H9 (cell line): ENCODE results near the gene RIMBP2. TPM values are rescaled to one million over a fixed set of nuclear protein-coding genes. Genes with fewer than 3 reads are reported as not detected.

Experiments
- DNase-seq: peaks from one replicate; pipeline ENCODE4 v3.0.0-alpha.2; 2017
- H2AFZ ChIP-seq: one replicate; pipeline ENCODE4 v1.6.1; 2013; ENCODE audit warnings: mild to moderate bottlenecking, low read length, control low read depth, moderate library complexity
- H2AK5ac ChIP-seq: 2 replicates; pipeline ENCODE4 v1.6.1; 2013; ENCODE audit warnings: low read length, control low read depth, mixed read lengths; ENCODE audit not compliant: insufficient read length
- H2BK120ac ChIP-seq: one replicate; pipeline ENCODE4 v1.6.1; 2013; ENCODE audit warnings: low read depth, mild to moderate bottlenecking, low read length, control low read depth, inconsistent platforms; ENCODE audit not compliant: poor library complexity, severe bottlenecking
- H2BK12ac ChIP-seq: 2 replicates; pipeline ENCODE4 v1.6.1; 2013; ENCODE audit warnings: low read length, control low read depth, mixed read lengths, low read depth; ENCODE audit not compliant: insufficient read length
- H2BK15ac ChIP-seq: 2 replicates; pipeline ENCODE4 v1.6.1; 2013; ENCODE audit warnings: low read depth, low read length, control low read depth
- H2BK20ac ChIP-seq: one replicate; pipeline ENCODE4 v1.6.1; 2013; ENCODE audit warnings: low read depth, mild to moderate bottlenecking, low read length, control low read depth, inconsistent platforms; ENCODE audit not compliant: poor library complexity, severe bottlenecking
- H2BK5ac ChIP-seq: 2 replicates; pipeline ENCODE4 v1.6.1; 2013; ENCODE audit warnings: low read length, control low read depth, mixed read lengths; ENCODE audit not compliant: insufficient read length
- H3K14ac ChIP-seq: 2 replicates; pipeline ENCODE4 v1.6.1; 2013; ENCODE audit warnings: low read length, control low read depth; ENCODE audit not compliant: insufficient read depth
- H3K18ac ChIP-seq: 2 replicates; pipeline ENCODE4 v1.6.1; 2013; ENCODE audit warnings: low read depth, mild to moderate bottlenecking, mixed read lengths, low read length, control low read depth; ENCODE audit not compliant: insufficient read length
- H3K23ac ChIP-seq: 2 replicates; pipeline ENCODE4 v1.6.1; 2013; ENCODE audit warnings: low read length, control low read depth, mixed read lengths, low read depth; ENCODE audit not compliant: insufficient read length
- H3K23me2 ChIP-seq: 2 replicates; pipeline ENCODE4 v1.6.1; 2013; ENCODE audit warnings: low read depth, mild to moderate bottlenecking, mixed read lengths, low read length, control low read depth; ENCODE audit not compliant: insufficient read length, poor library complexity, severe bottlenecking
- H3K27ac ChIP-seq: 2 replicates; pipeline ENCODE4 v1.5.1; 2013; ENCODE audit warnings: low read length, control low read depth, mixed read lengths, low read depth; ENCODE audit not compliant: insufficient read length
- H3K27me3 ChIP-seq: 2 replicates; pipeline ENCODE4 v1.6.1; 2013; ENCODE audit warnings: low read length, control low read depth, inconsistent platforms; ENCODE audit not compliant: insufficient read depth
- H3K4ac ChIP-seq: 2 replicates; pipeline ENCODE4 v1.6.1; 2013; ENCODE audit warnings: low read depth, mild to moderate bottlenecking, control low read depth, inconsistent platforms, low read length, moderate library complexity
- H3K4me1 ChIP-seq: 2 replicates; pipeline ENCODE4 v1.6.1; 2013; ENCODE audit warnings: low read length, control low read depth, inconsistent platforms; ENCODE audit not compliant: insufficient read depth
- H3K4me2 ChIP-seq: 2 replicates; pipeline ENCODE4 v1.6.1; 2013; ENCODE audit warnings: low read length, control low read depth, mixed read lengths; ENCODE audit not compliant: insufficient read length, insufficient read depth
- H3K56ac ChIP-seq: 2 replicates; pipeline ENCODE4 v1.6.1; 2013; ENCODE audit warnings: low read depth, mild to moderate bottlenecking, mixed read lengths, low read length, control low read depth; ENCODE audit not compliant: insufficient read length
- H3K79me1 ChIP-seq: 2 replicates; pipeline ENCODE4 v1.6.1; 2013; ENCODE audit warnings: low read depth, mild to moderate bottlenecking, moderate library complexity, low read length, control low read depth, inconsistent platforms; ENCODE audit not compliant: insufficient read depth, poor library complexity, severe bottlenecking
- H3K79me2 ChIP-seq: 2 replicates; pipeline ENCODE4 v1.6.1; 2013; ENCODE audit warnings: low read length, control low read depth, inconsistent platforms; ENCODE audit not compliant: insufficient read depth
- H3K9ac ChIP-seq: 2 replicates; pipeline ENCODE4 v1.6.1; 2013; ENCODE audit warnings: low read length, control low read depth, mixed read lengths; ENCODE audit not compliant: insufficient read length; ENCODE audit errors: extremely low read depth
- H3K9me3 ChIP-seq: one replicate; pipeline ENCODE4 v1.6.1; 2013; ENCODE audit warnings: low read depth, low read length, inconsistent platforms; ENCODE audit not compliant: control insufficient read depth
- H3T11ph ChIP-seq: one replicate; pipeline ENCODE4 v1.6.1; 2013; ENCODE audit warnings: mild to moderate bottlenecking, low read length, control low read depth, inconsistent platforms
- H4K20me1 ChIP-seq: one replicate; pipeline ENCODE4 v1.6.1; 2013; ENCODE audit not compliant: control insufficient read depth, insufficient read length, insufficient read depth
- H4K5ac ChIP-seq: 2 replicates; pipeline ENCODE4 v1.6.1; 2013; ENCODE audit warnings: low read depth, mild to moderate bottlenecking, mixed read lengths, low read length, control low read depth; ENCODE audit not compliant: insufficient read length
- H4K8ac ChIP-seq: replicated peaks from 2 replicates; pipeline ENCODE4 v1.6.1; 2013; ENCODE audit warnings: low read length, control low read depth, mixed read lengths, low read depth; ENCODE audit not compliant: insufficient read length
- H4K91ac ChIP-seq: 2 replicates; pipeline ENCODE4 v1.6.1; 2013; ENCODE audit warnings: low read depth, mild to moderate bottlenecking, moderate library complexity, mixed read lengths, low read length, control low read depth; ENCODE audit not compliant: insufficient read length
- H3K27ac Mint-ChIP-seq, 3 experiments: 2 replicates in 2 of 3; 3 replicates in 1 of 3; pipeline ENCODE4 v1.8.0; 2020 to 2021; ENCODE audit warnings: mixed read lengths in 3 of 3, mild to moderate bottlenecking in 1 of 3, moderate library complexity in 1 of 3
- H3K27me3 Mint-ChIP-seq: 2 replicates; pipeline ENCODE4 v1.8.0; 2021; ENCODE audit warnings: low read depth, mild to moderate bottlenecking, moderate library complexity, mixed read lengths
- H3K36me3 Mint-ChIP-seq, 3 experiments: 2 replicates in 2 of 3; 3 replicates in 1 of 3; pipeline ENCODE4 v1.8.0; 2020 to 2021; ENCODE audit warnings: low read depth in 3 of 3, mixed read lengths in 3 of 3; ENCODE audit not compliant: insufficient read depth in 1 of 3
- H3K4me1 Mint-ChIP-seq, 2 experiments: 2 replicates each; pipeline ENCODE4 v1.8.0; 2020; ENCODE audit warnings: mixed read lengths in 2 of 2
- H3K4me3 Mint-ChIP-seq, 2 experiments: 2 replicates in 1 of 2; 3 replicates in 1 of 2; pipeline ENCODE4 v1.8.0; 2020 to 2021; ENCODE audit warnings: mild to moderate bottlenecking in 2 of 2, mixed read lengths in 2 of 2, moderate library complexity in 1 of 2
- H3K9me3 Mint-ChIP-seq, 2 experiments: 2 replicates in 1 of 2; 3 replicates in 1 of 2; pipeline ENCODE4 v1.8.0; 2020; ENCODE audit warnings: mild to moderate bottlenecking in 2 of 2, mixed read lengths in 2 of 2, moderate library complexity in 1 of 2
- WGBS: extraction: QIAGEN DNeasy Blood & Tissue Kit; methylation state at CpG from one replicate; pipeline ENCODE4 v1.1.7; 2013; ENCODE audit warnings: missing lambda C conversion rate, low lambda C conversion rate, mixed read lengths; ENCODE audit not compliant: insufficient read length; ENCODE audit errors: extremely low coverage; 5-methylcytosine and 5-hydroxymethylcytosine counted together
- total RNA-seq: library from RNA; stranded (reverse); gene quantifications from 2 replicates; pipeline ENCODE4 v1.2.1, GENCODE V29; 2021
- TF ChIP-seq, protein P1 (sequence below): fragments of 200-600 bp; sonication (generic); conservative IDR thresholded peaks from 3 replicates; pipeline ENCODE4 v1.8.0; 2021; ENCODE audit warnings: antibody characterized with exemption, mild to moderate bottlenecking

Gene RIMBP2
- total RNA-seq, 1 experiment from 2014 or later = 0.70 TPM

DNA sequence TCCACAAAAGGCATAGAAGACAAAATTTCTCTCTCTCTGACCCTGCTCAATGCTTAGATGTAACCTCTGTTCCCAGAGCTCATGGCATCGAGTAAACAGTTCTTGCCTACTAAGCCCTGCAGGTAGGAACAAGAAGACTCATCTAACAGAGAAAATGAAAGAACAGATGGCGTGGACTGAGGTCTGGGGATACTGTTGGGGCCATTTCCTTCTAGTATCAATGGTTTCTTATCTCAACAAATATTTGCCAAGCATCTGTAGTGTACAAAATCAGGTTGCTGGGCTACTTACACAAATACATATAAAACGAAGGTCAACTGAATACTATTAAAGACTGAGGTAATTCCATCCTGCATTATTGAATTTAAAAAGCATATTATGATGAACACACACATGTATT is 93.3 kb downstream of the RIMBP2 start:
- no peak overlapping the region for H3K4me2 ChIP-seq
- no peaks in the 10 kb centered on the region for H3K23me2 ChIP-seq
- no peaks in the 10 kb centered on the region for H3K4me1 ChIP-seq
- H4K5ac ChIP-seq = no peak overlapping the region
- no peak overlapping the region for H2AK5ac ChIP-seq
- no peak overlapping the region for H3K27ac Mint-ChIP-seq
- H2BK20ac ChIP-seq = no peak overlapping the region
- H4K91ac ChIP-seq = no peak overlapping the region
- H2AFZ ChIP-seq = no peak overlapping the region
- H3K9me3 Mint-ChIP-seq = peaks cover 2 to 4% of the 10 kb centered on the region in 2 experiments; a peak in 3 of 5 replicates
- no peak overlapping the region for H3K23ac ChIP-seq
- H3K27me3 Mint-ChIP-seq = peaks cover 6% of the 10 kb centered on the region
- H3K4ac ChIP-seq = no peak overlapping the region
- no CpG with 5 or more reads among the region's 3 CpGs for WGBS
- H2BK12ac ChIP-seq = no peak overlapping the region
- no peak overlapping the region for H4K8ac ChIP-seq
- H3K4me1 Mint-ChIP-seq = no peaks in the 10 kb centered on the region
- no peaks in the 10 kb centered on the region for H3K79me1 ChIP-seq
- H2BK120ac ChIP-seq = no peak overlapping the region
- H3K9me3 ChIP-seq = no peaks in the 10 kb centered on the region
- no peak overlapping the region for H3K9ac ChIP-seq
- no peak overlapping the region for H2BK5ac ChIP-seq
- no peak overlapping the region for H3K18ac ChIP-seq
- H3K36me3 Mint-ChIP-seq = peaks cover 0 to 2% (median 0%) of the 10 kb centered on the region in 3 experiments; a peak in 4 of 7 replicates
- no peak overlapping the region for H3K14ac ChIP-seq
- DNase-seq = no peak
- H3K27me3 ChIP-seq = no peaks in the 10 kb centered on the region
- no peak overlapping the region for H3T11ph ChIP-seq
- TF ChIP-seq, protein P1, sequence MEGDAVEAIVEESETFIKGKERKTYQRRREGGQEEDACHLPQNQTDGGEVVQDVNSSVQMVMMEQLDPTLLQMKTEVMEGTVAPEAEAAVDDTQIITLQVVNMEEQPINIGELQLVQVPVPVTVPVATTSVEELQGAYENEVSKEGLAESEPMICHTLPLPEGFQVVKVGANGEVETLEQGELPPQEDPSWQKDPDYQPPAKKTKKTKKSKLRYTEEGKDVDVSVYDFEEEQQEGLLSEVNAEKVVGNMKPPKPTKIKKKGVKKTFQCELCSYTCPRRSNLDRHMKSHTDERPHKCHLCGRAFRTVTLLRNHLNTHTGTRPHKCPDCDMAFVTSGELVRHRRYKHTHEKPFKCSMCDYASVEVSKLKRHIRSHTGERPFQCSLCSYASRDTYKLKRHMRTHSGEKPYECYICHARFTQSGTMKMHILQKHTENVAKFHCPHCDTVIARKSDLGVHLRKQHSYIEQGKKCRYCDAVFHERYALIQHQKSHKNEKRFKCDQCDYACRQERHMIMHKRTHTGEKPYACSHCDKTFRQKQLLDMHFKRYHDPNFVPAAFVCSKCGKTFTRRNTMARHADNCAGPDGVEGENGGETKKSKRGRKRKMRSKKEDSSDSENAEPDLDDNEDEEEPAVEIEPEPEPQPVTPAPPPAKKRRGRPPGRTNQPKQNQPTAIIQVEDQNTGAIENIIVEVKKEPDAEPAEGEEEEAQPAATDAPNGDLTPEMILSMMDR = no peak
- no peaks in the 10 kb centered on the region for H3K79me2 ChIP-seq
- no peak overlapping the region for H3K27ac ChIP-seq
- no peak overlapping the region for H2BK15ac ChIP-seq
- no peak overlapping the region for H3K4me3 Mint-ChIP-seq
- no peaks in the 10 kb centered on the region for H4K20me1 ChIP-seq
- no peak overlapping the region for H3K56ac ChIP-seq
